Skeletal muscle satellite cell (primary cell): ENCODE measurements around the gene PRSS22.

ENCODE experiments used
- H3K27me3 ChIP-seq: 2 replicates; pipeline ENCODE4 v1.7.0; 2013; ENCODE audit warnings: low read length; ENCODE audit not compliant: control insufficient read depth, insufficient read depth
- H3K36me3 ChIP-seq: 2 replicates; pipeline ENCODE4 v1.7.0; 2013; ENCODE audit warnings: mild to moderate bottlenecking, control low read depth, low read length; ENCODE audit not compliant: insufficient read depth
- H3K4me1 ChIP-seq: 2 replicates; pipeline ENCODE4 v1.7.0; 2013; ENCODE audit warnings: low read length; ENCODE audit not compliant: control insufficient read depth, insufficient read depth
- H3K4me2 ChIP-seq: 2 replicates; pipeline ENCODE4 v1.7.0; 2013; ENCODE audit warnings: mild to moderate bottlenecking, low read length
- H3K4me3 ChIP-seq: 2 replicates; pipeline ENCODE4 v1.7.0; 2013; ENCODE audit warnings: low read length
- H3K9ac ChIP-seq: 2 replicates; pipeline ENCODE4 v1.7.0; 2013; ENCODE audit warnings: mild to moderate bottlenecking, low read depth, low read length, moderate library complexity
- H3K9me3 ChIP-seq: replicated peaks from 2 replicates; pipeline ENCODE4 v1.7.0; 2013; ENCODE audit warnings: mild to moderate bottlenecking, control low read depth, low read length

PRSS22 gene

DNA sequence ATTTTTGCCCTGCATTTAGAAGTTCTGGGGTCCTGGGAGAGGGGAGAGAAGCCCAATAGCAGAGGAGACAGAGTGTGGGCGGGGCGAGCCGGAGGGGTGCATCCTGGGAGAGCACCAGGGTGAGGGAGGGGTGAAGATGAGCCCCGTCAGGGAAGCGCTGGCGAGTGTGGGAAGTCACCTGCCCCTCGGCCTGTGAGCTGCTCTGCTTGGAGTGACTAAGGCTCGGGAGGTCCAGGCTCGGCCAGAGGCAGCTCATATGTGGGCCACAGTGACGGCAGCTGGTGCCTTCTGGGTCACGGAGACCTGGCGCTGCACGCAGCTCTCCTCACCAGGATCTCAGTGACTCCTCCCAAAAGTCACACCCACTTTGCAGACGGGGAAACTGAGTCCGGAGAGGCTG lies 26.8 kb downstream of the PRSS22 start:
- H3K4me2 ChIP-seq = no peak overlapping the region
- no peak overlapping the region for H3K4me3 ChIP-seq
- H3K36me3 ChIP-seq = no peaks in the 10 kb centered on the region
- H3K9me3 ChIP-seq = no peaks in the 10 kb centered on the region
- H3K9ac ChIP-seq = no peak overlapping the region
- H3K27me3 ChIP-seq = peaks cover 40% of the 10 kb centered on the region
- H3K4me1 ChIP-seq = peaks cover 13% of the 10 kb centered on the region

DNA sequence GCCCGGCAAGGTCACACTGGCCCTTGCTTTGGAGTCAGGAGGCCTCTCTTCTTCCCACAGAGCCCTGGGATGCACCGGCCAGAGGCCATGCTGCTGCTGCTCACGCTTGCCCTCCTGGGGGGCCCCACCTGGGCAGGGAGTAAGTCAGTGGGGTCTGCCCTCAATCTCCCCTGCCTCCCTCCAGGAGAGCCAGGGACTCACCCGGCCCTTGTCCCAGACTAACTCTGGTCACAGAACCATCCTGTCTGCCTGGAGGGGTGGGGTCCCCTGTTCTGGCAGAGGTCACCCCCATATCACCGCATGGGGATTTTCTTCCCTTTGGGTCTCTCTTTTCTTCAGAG lies 27.6 kb downstream of the PRSS22 start:
- Histone ChIP-seq H3K36me3 (no peaks in the 10 kb centered on the region), H3K9ac (no peak overlapping the region), H3K4me3 (no peak overlapping the region), H3K4me1 (peaks cover 4% of the 10 kb centered on the region), H3K4me2 (peak overlapping the region; percentile 11), H3K27me3 (peaks cover 46% of the 10 kb centered on the region), H3K9me3 (no peaks in the 10 kb centered on the region)

- no peak within 1 kb of the TSS for H3K9ac ChIP-seq
- H3K27me3 ChIP-seq = peaks cover 46% of the 10 kb centered on the region
- no peaks in the 10 kb centered on the region for H3K4me1 ChIP-seq
- peak within 1 kb of the TSS; percentile 11 for H3K4me2 ChIP-seq
- no peaks in the 10 kb centered on the region for H3K36me3 ChIP-seq
- H3K9me3 ChIP-seq = no peaks in the 10 kb centered on the region
- H3K4me3 ChIP-seq = no peak within 1 kb of the TSS
Observed at GRCh38 chr16:2829501-2830354, 28.2 kb downstream of the PRSS22 start, which contains the start of gene ZG16B. Gene ZG16B (plus strand): TSS chr16:2830303. CDS start chr16:2830442, 139 bp downstream.

DNA sequence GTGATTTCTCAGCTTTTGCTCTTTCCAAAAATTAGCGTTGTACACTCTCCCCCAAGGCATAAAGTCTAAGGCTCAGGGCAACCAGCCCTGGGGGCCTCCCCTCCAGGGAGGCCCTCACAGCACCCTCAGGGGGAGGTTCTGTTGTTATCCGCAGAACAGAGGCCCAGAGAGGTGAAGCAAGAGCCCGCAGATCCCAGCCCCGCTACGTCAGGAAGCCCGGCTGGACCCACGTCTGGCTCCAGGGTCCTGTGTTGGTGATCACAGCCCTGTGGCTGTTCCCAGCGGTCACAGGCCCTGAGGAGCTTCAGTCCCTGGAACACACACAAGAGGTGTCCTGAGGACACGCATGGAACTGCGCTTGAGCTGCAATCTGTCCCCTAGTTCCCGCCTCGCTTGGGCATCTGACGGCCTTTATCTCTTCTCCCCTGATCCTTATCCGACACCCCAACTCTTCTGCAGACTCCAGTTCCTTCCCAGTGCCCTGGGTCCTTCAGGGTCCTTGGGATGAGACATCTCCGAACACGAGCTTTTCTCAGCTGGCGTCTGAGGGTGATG lies 29.0 kb downstream of the PRSS22 start:
- no peaks in the 10 kb centered on the region for H3K36me3 ChIP-seq
- H3K27me3 ChIP-seq = peaks cover 49% of the 10 kb centered on the region
- no peaks in the 10 kb centered on the region for H3K4me1 ChIP-seq
- H3K9me3 ChIP-seq = no peaks in the 10 kb centered on the region
- no peak overlapping the region for H3K9ac ChIP-seq
- H3K4me3 ChIP-seq = no peak overlapping the region
- no peak overlapping the region for H3K4me2 ChIP-seq

GRCh38 chr16:2828521-2828840 lies 29.5 kb downstream of the PRSS22 start:
- H3K9ac ChIP-seq = no peak overlapping the region
- no peak overlapping the region for H3K4me3 ChIP-seq
- H3K4me2 ChIP-seq = no peak overlapping the region
- H3K4me1 ChIP-seq = no peaks in the 10 kb centered on the region
- H3K36me3 ChIP-seq = no peaks in the 10 kb centered on the region
- peaks cover 49% of the 10 kb centered on the region for H3K27me3 ChIP-seq
- no peaks in the 10 kb centered on the region for H3K9me3 ChIP-seq

GRCh38 chr16:2827831-2828520 lies 30.0 kb downstream of the PRSS22 start:
- Histone ChIP-seq H3K4me3 (no peak overlapping the region), H3K9ac (no peak overlapping the region), H3K9me3 (no peaks in the 10 kb centered on the region), H3K4me2 (no peak overlapping the region), H3K36me3 (no peaks in the 10 kb centered on the region), H3K27me3 (peaks cover 49% of the 10 kb centered on the region), H3K4me1 (no peaks in the 10 kb centered on the region)

DNA sequence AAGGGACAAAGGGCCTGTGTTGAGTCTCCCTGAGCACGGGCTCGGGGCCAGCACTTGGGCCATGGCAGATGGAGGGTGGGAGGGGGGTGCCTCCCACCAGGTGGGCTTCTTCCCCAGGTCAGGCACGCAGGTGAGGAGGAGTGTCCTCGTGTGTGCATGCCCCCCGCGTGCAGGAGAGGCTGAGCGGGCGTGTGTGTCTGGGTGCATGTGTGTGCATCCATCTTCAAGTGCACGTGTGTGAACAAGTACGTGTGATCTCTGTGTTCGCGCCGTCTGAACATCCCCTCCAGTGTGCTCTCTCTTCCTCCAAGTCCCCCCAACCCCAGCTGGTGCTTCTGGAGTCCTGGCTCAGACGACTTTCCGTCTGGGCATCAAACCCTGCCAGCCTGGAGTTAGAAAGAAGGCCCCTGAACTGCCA lies 30.6 kb downstream of the PRSS22 start:
- H3K36me3 ChIP-seq = no peaks in the 10 kb centered on the region
- H3K4me2 ChIP-seq = no peak overlapping the region
- peaks cover 46% of the 10 kb centered on the region for H3K27me3 ChIP-seq
- no peak overlapping the region for H3K9ac ChIP-seq
- no peak overlapping the region for H3K4me3 ChIP-seq
- no peaks in the 10 kb centered on the region for H3K4me1 ChIP-seq
- H3K9me3 ChIP-seq = no peaks in the 10 kb centered on the region

- no peak overlapping the region for H3K9ac ChIP-seq
- no peak overlapping the region for H3K4me2 ChIP-seq
- H3K4me3 ChIP-seq = no peak overlapping the region
- no peaks in the 10 kb centered on the region for H3K36me3 ChIP-seq
- no peaks in the 10 kb centered on the region for H3K4me1 ChIP-seq
- H3K9me3 ChIP-seq = no peaks in the 10 kb centered on the region
- H3K27me3 ChIP-seq = peaks cover 48% of the 10 kb centered on the region
Observed at GRCh38 chr16:2826591-2827373, 31.2 kb downstream of the PRSS22 start.

DNA sequence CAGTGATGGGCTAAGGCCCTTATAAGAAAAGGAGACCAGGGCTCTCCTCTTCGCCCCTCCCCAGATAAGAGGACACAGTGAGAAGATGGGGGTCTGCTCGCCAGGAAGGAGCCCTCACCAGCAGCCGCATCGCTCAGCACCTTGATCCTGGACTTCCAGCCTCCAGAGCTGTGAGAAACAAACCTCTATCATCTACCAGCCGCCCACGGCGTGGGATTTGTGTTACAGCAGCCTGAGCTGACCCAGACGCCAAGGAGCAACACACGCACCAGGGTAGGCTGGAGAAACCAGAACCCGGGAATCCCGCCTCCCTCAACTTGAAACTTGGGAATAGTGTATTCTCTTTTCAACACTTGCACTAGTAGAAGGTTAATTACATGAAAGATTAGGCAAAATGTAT lies 32.1 kb downstream of the PRSS22 start:
- Histone ChIP-seq H3K4me3 (no peak overlapping the region), H3K4me1 (no peaks in the 10 kb centered on the region), H3K9me3 (no peaks in the 10 kb centered on the region), H3K9ac (no peak overlapping the region), H3K4me2 (no peak overlapping the region), H3K27me3 (peaks cover 45% of the 10 kb centered on the region), H3K36me3 (no peaks in the 10 kb centered on the region)

DNA sequence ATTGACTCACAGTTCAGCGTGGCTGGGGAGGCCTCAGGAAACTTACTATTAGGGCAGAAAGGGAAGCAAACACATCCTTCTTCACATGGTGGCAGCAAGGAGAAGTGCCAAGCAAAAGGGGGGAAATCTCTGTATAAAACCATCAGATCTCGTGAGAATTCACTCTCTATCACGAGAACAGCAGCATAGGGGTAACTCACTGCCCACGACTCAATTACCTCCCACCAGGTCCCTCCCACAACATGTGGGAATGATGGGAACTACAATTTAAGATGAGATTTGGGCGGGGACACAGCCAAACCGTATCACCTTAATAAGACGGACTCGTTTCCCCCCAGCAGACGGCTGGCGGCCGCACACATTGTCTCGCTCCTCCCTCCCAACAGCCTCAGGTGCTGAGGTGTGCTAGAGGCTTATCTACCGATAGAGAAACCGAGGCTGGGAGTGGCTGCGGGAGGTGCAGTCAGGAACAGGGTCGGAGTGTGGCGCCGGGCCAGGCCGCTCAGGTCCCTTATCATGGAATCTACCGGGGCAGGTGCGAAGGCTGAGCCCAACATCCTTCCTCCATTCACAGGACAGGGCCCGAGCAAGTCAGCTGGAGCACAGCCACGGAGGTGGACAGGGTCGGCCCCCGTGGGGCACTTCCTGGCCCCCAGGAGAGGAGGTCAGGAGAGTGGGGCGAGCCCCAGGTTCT lies 32.8 kb downstream of the PRSS22 start:
- Histone ChIP-seq H3K4me1 (no peaks in the 10 kb centered on the region), H3K9ac (no peak overlapping the region), H3K4me2 (no peak overlapping the region), H3K36me3 (no peaks in the 10 kb centered on the region), H3K27me3 (peaks cover 47% of the 10 kb centered on the region), H3K4me3 (no peak overlapping the region), H3K9me3 (no peaks in the 10 kb centered on the region)

GRCh38 chr16:2824626-2825025 lies 33.3 kb downstream of the PRSS22 start:
- Histone ChIP-seq H3K36me3 (no peaks in the 10 kb centered on the region), H3K4me1 (no peaks in the 10 kb centered on the region), H3K4me2 (no peak overlapping the region), H3K4me3 (no peak overlapping the region), H3K27me3 (peaks cover 48% of the 10 kb centered on the region), H3K9ac (no peak overlapping the region), H3K9me3 (no peaks in the 10 kb centered on the region)
